ENCODE data around the gene BCL2L15. TPM values are rescaled to one million over a fixed set of nuclear protein-coding genes. Genes with fewer than 3 reads are reported as not detected.

BCL2L15 gene
- total and polyA plus RNA-seq, 10 of the 15 experiments (the other 5 are each of a cell fraction or from before 2014, with no cell fraction given): 0.42 to 1.2 (median 0.59) TPM

DNA sequence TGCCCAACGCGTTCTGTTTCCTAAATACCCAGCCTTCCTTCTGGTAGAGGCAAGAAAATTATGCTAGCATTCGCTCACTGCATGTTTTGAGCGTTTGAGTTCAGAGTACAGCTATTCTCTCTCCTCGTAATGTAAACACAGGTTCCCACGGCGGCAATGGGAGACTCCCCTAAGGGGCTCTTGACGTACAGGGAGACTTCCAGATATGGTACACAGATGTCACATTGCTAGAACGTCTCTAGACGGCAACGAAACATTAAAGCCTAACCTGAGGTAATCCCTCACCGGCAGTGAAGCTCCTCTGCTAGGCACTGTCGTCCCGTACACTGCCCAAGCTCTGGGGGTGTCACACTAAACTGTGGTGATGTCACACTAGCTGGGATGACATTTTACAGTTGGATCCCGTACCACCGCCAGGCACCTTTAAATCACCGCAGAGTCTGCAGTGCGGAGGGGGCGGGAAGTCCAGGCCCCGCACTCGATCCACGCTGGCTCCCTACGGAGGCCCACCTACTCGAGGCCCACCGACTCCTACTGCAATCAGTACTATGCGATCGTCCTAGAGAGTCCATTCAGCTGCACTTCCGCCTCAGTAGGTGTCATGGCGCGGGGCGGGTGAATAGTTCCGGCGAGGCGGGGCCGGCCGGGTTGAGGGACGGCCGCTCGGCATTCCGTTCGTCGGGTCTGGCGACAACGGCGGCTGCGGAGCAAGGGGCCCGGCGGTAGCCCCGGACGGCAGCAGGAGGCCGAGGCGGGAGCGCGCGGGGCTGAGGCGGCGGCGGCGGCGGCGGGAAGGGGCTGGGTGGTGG, 41.8 kb upstream of the BCL2L15 start, which contains the start of gene HIPK1 (continued):
- TF ChIP-seq ZBTB33 (IDR thresholded peaks at IDR 0.05) (no peak), POLR2A (IDR thresholded peaks at IDR 0.05; ENCODE audit: low read depth, low read length) (peak; percentile 88), SPI1 (IDR thresholded peaks at IDR 0.05; ENCODE audit: borderline replicate concordance, insufficient read depth, low read depth, low read length) (peak; percentile 26; the same call in 1 of the 2 replicates), NRF1 (conservative IDR thresholded peaks at IDR 0.05; ENCODE audit: low read depth, low read length) (no peak), TBL1XR1 (IDR thresholded peaks at IDR 0.05; ENCODE audit: low read depth, low read length) (no peak), SP1 (IDR thresholded peaks at IDR 0.05; ENCODE audit: low read depth, low read length) (peak; percentile 25), YY1 (IDR thresholded peaks at IDR 0.05; ENCODE audit: low read depth, low read length) (peak; percentile 100), RUNX3 (IDR thresholded peaks at IDR 0.05; ENCODE audit: low read length) (peak; percentile 32; the same call in 1 of the 2 replicates), RB1 (IDR thresholded peaks at IDR 0.05; ENCODE audit: borderline replicate concordance) (peak; percentile 94), EED (IDR thresholded peaks at IDR 0.05; ENCODE audit: low read depth) (0 out of 2 replicates have a peak, but pooled peaks have one; percentile 26), RBBP5 (conservative IDR thresholded peaks at IDR 0.05) (0 out of 2 replicates have a peak, but pooled peaks have one; percentile 76), SMAD5 (IDR thresholded peaks at IDR 0.05; ENCODE audit: low read depth) (0 out of 2 replicates have a peak, but pooled peaks have one; percentile 61), CREM (IDR thresholded peaks at IDR 0.05; ENCODE audit: low read depth) (peak; percentile 90), ELK1 (IDR thresholded peaks at IDR 0.05; ENCODE audit: low read depth, low read length) (peak; percentile 91), CBX3 (IDR thresholded peaks at IDR 0.05; ENCODE audit: borderline replicate concordance, low read depth) (no peak), MAX (IDR thresholded peaks at IDR 0.05; ENCODE audit: low read depth, low read length) (no peak), RFX5 (IDR thresholded peaks at IDR 0.05; ENCODE audit: low read depth, low read length) (no peak), TCF12 (IDR thresholded peaks at IDR 0.05; ENCODE audit: low read depth, low read length) (peak; percentile 66), FOXM1 (IDR thresholded peaks at IDR 0.05; ENCODE audit: low read depth, low read length) (no peak), BCL11A (IDR thresholded peaks at IDR 0.05; ENCODE audit: low read depth, low read length) (no peak), ZNF217 (IDR thresholded peaks at IDR 0.05) (no peak), LARP7 (IDR thresholded peaks at IDR 0.05) (peak; percentile 83), STAT3 (IDR thresholded peaks at IDR 0.05; ENCODE audit: low read depth, low read length) (no peak)
- TF ChIP-seq, protein P1, sequence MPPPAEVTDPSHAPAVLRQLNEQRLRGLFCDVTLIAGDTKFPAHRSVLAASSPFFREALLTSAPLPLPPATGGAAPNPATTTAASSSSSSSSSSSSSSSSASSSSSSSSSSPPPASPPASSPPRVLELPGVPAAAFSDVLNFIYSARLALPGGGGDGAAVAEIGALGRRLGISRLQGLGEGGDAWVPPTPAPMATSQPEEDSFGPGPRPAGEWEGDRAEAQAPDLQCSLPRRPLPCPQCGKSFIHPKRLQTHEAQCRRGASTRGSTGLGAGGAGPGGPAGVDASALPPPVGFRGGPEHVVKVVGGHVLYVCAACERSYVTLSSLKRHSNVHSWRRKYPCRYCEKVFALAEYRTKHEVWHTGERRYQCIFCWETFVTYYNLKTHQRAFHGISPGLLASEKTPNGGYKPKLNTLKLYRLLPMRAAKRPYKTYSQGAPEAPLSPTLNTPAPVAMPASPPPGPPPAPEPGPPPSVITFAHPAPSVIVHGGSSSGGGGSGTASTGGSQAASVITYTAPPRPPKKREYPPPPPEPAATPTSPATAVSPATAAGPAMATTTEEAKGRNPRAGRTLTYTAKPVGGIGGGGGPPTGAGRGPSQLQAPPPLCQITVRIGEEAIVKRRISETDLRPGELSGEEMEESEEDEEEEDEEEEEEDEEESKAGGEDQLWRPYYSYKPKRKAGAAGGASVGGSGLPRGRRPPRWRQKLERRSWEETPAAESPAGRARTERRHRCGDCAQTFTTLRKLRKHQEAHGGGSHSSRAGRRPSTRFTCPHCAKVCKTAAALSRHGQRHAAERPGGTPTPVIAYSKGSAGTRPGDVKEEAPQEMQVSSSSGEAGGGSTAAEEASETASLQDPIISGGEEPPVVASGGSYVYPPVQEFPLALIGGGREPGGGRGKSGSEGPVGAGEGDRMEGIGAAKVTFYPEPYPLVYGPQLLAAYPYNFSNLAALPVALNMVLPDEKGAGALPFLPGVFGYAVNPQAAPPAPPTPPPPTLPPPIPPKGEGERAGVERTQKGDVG (CRISPR knock-in tag; IDR thresholded peaks at IDR 0.05): no peak
- TF ChIP-seq, protein P2, sequence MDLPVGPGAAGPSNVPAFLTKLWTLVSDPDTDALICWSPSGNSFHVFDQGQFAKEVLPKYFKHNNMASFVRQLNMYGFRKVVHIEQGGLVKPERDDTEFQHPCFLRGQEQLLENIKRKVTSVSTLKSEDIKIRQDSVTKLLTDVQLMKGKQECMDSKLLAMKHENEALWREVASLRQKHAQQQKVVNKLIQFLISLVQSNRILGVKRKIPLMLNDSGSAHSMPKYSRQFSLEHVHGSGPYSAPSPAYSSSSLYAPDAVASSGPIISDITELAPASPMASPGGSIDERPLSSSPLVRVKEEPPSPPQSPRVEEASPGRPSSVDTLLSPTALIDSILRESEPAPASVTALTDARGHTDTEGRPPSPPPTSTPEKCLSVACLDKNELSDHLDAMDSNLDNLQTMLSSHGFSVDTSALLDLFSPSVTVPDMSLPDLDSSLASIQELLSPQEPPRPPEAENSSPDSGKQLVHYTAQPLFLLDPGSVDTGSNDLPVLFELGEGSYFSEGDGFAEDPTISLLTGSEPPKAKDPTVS (IDR thresholded peaks at IDR 0.05; ENCODE audit: low read depth, low read length): 0 out of 2 replicates have a peak, but pooled peaks have one; percentile 33

All from GM12878 (cell line).